GM21737 (cell line): ENCODE results near the gene STAT3.
"Not testable (repeated sequence)": the region's sequence is repeated elsewhere in the genome, so short reads cannot be mapped to it uniquely, and the experiment has no call there.

ENCODE experiments used
- ATAC-seq: cut with Tn5 transposase; IDR thresholded peaks from one replicate; pipeline ENCODE4 v1.9.1; 2021; ENCODE audit warnings: mild to moderate bottlenecking, moderate library complexity; ENCODE audit not compliant: unreplicated experiment

The STAT3 gene

GRCh38 chr17:42264366-42264765, 123.9 kb downstream of the STAT3 start:
- not testable (repeated sequence) for ATAC-seq
